T-helper 2 cell treated with Interferon-gamma antibody and Interleukin-4, amounts not matched to agents 100 ng/mL and 5 ng/mL, for 36 hours (primary cell): ENCODE data around the gene RAET1L. TPM values are rescaled to one million over a fixed set of nuclear protein-coding genes. Genes with fewer than 3 reads are reported as not detected.
"Not testable (repeated sequence)": the region's sequence is repeated elsewhere in the genome, so short reads cannot be mapped to it uniquely, and the experiment has no call there.

ENCODE experiments used
- intact Hi-C: fragments of 100-400 bp; cut with micrococcal nuclease; formaldehyde crosslinking; loops from one replicate; pipeline ENCODE4 v1.15.1; 2023
- total RNA-seq: library from RNA; stranded (reverse); gene quantifications from 2 replicates; pipeline ENCODE4 v1.2.3, GENCODE V29; 2022

The RAET1L gene
- total RNA-seq, 1 donor from 2014 or later = not detected

GRCh38 chr6:149995235-149995750, 30.0 kb downstream of the RAET1L start:
- intact Hi-C loops = no loop called here

DNA sequence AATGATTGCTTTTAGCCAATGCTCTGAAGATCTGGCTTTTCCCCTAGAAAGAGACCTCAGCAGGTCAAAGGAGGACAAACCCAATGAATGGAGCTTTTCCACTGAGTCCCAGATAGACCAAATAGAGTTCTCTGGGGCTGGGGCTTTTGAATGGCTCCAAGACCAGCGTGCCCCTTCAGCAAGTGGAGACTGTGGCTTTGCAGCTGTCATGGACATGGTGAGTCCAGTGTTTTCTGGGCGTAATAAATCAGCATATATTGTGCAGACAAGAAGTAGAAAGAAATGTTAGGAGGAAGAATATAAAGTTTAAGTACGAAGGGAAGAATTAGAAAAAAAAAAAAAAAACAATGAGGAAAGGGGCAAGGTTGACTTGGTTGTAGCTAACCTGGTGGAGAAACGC, 33.5 kb downstream of the RAET1L start:
- intact Hi-C loops = loop anchor here (2.0 kb wide), 2 partner anchors 13 to 29 kb away; partner anchors contain the start of gene ULBP1

GRCh38 chr6:149991472-149991795, 33.9 kb downstream of the RAET1L start:
- intact Hi-C loops = loop anchor here (2.0 kb wide), 2 partner anchors 13 to 29 kb away; partner anchors contain the start of gene ULBP1

- intact Hi-C loops = loop anchor here (2.0 kb wide), 2 partner anchors 14 to 28 kb away; partner anchors contain the start of gene ULBP1
These were observed 34.5 kb downstream of the RAET1L start for GRCh38 chr6:149990661-149991471.

DNA sequence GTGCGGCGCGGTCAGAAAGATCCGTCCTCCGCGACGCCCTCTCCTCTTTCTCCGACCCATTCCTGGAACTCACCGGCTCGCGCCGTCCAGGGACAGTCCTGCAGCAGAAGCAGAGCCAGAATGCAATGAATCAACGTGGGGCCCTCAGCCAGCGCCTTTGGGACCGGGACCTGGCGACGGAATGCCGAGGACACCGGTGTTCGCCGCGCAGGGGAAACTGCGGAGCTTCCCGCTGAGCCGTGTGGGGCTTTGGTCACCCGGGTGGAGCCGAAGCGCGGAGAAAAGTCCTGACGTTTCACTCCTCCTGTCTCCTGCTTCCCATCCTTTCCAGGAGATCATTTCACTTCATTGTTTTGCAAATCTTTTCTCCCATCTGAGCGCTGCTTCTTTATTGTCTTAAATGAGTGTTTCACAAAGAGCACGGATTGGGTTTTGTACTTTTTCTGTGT, 35.1 kb downstream of the RAET1L start:
- intact Hi-C loops = loop anchor here (2.0 kb wide), 2 partner anchors 15 to 27 kb away; partner anchors contain the start of gene ULBP1

GRCh38 chr6:149988550-149989346, 36.6 kb downstream of the RAET1L start:
- intact Hi-C loops = no loop called here

DNA sequence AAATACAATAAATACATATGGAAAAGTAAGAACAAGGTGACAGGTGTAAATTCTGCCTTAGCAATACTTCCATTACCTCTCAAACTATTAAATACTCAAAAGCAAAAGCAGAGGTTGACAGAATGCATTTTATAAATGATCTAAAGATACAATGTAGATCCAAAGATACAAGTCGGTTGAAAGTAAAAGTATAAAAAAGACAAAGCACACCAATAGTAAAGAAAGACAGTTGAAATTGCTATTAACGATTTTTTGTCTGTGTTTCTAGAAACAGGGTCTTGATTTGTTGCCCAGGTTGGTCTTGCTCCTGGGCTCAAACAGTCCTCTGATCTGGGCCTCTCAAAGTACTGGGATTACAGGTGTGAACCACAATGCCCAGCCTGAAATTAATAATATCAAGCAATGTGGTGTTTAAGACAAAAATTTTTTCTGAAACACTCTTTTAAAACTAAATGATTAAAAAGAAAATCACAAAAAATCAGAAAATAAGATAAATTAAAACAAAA, 37.7 kb downstream of the RAET1L start:
- intact Hi-C loops = no loop called here

DNA sequence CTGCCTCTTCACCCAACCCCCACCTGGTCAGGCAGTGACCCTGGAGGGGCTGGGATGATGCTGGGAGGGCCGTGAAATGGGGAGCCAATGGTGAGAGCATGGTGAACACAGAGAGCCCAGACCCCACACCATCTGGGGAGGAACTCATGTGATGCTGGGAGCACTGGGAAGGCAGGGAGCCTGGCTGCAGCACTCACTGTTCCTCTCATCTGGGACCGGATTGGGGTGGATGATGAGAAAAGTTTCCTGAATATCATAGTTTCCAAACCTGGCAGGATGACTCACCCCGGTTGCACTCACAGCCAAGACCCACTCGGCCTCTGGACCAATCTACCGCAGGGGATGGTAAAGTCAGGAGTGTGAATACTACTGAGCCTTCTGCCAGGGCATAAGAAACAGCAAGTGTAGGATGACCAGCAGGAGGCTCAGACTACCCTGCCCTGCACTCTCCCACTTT, 39.8 kb downstream of the RAET1L start:
- intact Hi-C loops = no loop called here

DNA sequence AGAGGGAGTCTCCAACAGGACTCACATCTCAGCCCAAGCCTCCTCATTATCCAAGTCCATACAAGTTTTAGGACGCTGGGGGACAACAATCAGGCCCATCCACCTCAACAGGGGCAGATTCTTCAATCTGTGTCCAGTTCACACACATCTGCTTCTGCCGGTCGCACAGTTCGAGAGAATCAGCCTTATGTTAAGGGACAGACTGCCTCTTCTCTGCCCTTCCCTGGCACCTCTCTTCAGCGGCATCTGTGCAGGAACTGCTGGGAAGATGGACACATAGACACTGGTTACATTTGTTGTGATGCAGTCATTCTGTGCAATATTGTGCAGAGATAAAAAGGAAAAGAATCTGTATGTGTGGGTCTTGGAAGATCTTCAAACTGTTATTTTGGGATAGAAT, 40.6 kb downstream of the RAET1L start:
- intact Hi-C loops = no loop called here

DNA sequence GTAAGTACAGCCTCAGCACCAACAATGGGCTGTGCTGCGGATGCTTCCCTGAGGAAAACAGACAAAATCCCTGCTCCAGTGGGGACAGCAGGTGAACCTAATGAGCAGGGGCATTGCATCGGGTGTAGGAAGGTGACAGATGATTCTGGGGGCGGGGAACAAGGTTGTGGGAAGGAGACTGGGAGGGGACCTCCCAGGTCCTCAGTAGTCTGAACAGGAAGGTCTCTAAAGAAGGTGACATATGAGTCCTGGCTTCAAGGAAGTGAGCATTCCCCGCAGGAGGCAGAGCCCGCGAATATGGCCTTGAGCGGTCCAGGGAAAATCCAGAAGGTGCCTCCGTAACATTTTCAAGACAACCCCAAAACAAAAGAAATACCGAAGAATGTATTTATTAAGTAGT, 42.2 kb downstream of the RAET1L start:
- intact Hi-C loops = no loop called here

DNA sequence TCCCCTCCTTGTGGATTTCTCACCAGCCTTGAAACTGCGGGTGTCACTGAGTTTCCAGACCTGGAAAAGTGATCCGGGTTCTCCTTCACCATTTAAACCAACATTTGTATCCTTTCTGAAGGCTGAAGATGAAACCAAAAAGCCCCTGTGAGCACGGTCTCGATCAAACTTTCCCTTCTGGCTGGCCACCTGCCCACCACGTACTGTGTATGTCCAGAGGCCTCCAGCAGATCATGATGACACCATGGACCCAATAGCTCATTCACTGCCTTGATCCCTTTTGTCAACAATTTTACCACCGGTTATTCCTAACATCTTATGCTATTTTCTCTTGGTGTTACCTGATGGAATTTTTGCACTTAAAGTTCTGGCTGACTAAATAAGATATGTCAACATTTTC, 46.0 kb downstream of the RAET1L start:
- intact Hi-C loops = no loop called here

DNA sequence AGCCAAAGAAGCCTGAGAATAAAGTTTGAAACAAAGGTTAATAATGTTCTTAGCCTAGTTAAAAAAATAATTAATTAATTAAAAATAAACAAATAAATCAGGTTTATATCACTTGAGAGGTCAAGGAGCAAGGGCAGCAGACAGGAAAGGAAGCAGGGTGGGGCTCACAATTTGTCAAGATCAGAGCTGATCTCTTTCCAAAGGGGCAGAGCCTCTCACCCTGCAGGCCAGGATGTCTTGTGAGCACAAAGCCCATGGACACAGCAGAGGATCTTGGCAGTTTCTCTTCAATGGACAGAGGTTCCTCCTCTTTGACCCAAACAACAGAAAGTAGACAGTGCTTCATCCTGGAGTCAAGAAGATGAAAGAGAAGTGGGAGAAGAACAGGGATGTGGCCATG, 46.7 kb downstream of the RAET1L start:
- intact Hi-C loops = no loop called here

- intact Hi-C loops = no loop called here
These were observed 48.1 kb downstream of the RAET1L start for GRCh38 chr6:149977221-149977620.

DNA sequence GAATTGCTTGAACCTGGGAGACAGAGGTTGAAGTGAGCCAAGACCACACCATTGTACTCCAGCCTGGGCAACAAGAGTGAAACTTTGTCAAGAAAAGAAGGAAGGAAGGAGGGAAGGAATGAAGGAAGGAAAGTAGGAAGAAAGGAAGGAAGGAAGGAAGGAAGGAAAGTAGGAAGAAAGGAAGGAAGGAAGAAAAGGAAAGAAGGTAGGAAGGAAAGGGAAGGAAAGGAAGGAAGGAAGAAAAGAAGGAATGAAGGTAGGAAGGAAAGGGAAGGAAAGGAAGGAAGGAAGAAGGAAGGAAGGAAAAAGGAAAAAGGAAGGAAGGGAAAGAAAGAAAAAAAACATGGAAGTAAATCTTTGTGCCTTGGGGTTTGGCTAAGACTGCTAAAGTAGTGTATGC, 49.9 kb downstream of the RAET1L start:
- intact Hi-C loops = no loop called here

DNA sequence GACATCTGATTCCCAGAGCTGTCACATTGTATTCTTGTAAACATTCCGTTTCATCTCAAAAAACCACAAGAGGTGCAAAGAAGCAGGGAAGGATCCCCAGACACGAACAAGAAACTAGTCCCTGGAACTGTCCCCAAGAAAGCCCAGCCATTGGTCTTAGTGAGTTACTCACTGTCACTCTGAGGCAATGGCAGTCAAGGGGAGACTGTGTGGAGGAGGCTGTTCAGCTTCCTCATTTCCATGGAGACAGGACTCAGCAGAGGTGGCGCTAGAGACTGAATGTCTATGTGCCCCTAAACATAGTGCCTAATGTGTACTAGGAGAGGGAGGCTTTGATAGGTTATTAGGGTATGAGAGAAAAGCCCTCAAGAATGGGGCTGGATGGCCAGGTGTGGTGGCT, 50.5 kb downstream of the RAET1L start:
- intact Hi-C loops = no loop called here

GRCh38 chr6:149974394-149974793, 50.9 kb downstream of the RAET1L start:
- intact Hi-C loops = not testable (repeated sequence)

DNA sequence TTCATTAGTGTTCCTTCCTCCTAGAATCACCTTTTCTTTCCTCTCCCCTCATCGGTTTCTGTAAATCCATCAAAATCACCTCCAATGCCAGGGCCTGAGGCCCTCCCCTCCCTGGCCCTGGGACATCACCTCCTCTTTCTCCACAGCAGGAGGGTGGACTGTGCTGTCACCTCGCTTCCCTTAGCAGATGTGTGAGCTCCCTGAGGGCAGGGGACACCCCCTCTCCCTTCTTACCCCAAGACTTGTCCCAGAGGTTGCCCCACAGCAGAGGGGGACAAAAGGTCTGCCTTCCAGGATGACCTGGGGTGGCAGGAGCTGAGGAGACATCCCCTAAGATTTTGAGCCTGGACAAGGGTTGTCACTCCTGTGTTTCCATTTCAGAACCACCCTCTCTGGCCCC, 55.7 kb downstream of the RAET1L start:
- intact Hi-C loops = no loop called here

GRCh38 chr6:149968909-149969308, 56.4 kb downstream of the RAET1L start:
- intact Hi-C loops = not testable (repeated sequence)
